ENCODE measurements around the gene DNAI4. TPM values are rescaled to one million over a fixed set of nuclear protein-coding genes. Genes with fewer than 3 reads are reported as not detected.

The DNAI4 gene
- polyA plus RNA-seq, 3 donors: 0.09 TPM; not detected in 2

DNA sequence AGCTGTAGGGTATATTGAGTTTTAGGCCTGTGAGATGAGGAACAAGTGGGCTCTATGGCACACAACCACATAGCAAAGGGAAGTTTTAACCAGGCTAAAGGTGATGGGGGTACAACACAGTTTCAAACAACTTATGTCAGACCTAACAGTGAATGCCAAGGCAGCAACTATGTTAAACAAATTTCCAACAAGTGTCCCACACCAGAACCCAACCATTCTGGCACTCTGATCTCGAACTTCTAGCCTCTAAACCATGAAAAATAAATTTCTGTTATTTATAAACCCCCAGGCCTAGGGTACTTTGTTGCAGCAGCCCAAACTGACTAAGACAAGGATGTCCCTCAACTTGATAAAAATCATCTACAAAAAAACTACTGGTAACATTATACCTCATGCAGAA, 71.3 kb downstream of the DNAI4 start:
- no peak overlapping the region for H3K4me3 Mint-ChIP-seq
- no peaks in the 10 kb centered on the region for H3K27me3 Mint-ChIP-seq (ENCODE audit: low read depth in 3 of 3)
- no peaks in the 10 kb centered on the region for H3K4me1 Mint-ChIP-seq
- TF ChIP-seq, protein P1, sequence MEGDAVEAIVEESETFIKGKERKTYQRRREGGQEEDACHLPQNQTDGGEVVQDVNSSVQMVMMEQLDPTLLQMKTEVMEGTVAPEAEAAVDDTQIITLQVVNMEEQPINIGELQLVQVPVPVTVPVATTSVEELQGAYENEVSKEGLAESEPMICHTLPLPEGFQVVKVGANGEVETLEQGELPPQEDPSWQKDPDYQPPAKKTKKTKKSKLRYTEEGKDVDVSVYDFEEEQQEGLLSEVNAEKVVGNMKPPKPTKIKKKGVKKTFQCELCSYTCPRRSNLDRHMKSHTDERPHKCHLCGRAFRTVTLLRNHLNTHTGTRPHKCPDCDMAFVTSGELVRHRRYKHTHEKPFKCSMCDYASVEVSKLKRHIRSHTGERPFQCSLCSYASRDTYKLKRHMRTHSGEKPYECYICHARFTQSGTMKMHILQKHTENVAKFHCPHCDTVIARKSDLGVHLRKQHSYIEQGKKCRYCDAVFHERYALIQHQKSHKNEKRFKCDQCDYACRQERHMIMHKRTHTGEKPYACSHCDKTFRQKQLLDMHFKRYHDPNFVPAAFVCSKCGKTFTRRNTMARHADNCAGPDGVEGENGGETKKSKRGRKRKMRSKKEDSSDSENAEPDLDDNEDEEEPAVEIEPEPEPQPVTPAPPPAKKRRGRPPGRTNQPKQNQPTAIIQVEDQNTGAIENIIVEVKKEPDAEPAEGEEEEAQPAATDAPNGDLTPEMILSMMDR (IDR thresholded peaks at IDR 0.05): no peak
- Histone ChIP-seq H3K36me3 (replicated peaks in 1 of 2; ENCODE audit: control insufficient read depth in 1 of 2, insufficient read depth in 2 of 2, low read length in 2 of 2) (no peaks in the 10 kb centered on the region), H3K9ac (ENCODE audit: insufficient read depth, low read length, poor library complexity, severe bottlenecking) (no peak overlapping the region), H3K79me2 (ENCODE audit: insufficient read depth, low read length) (no peaks in the 10 kb centered on the region), H4K20me1 (ENCODE audit: insufficient read depth, low read length) (no peaks in the 10 kb centered on the region), H3K4me3 (replicated peaks in 1 of 3; ENCODE audit: low read depth in 2 of 3, low read length in 3 of 3) (no peak overlapping the region), H3K4me2 (replicated peaks; ENCODE audit: extremely low read depth, low read length, poor library complexity, severe bottlenecking) (no peak overlapping the region), H2AFZ (ENCODE audit: insufficient read depth, low read depth, low read length, poor library complexity, severe bottlenecking) (no peak overlapping the region), H3K27ac (ENCODE audit: low read depth in 1 of 2, low read length in 2 of 2) (no peak overlapping the region), H3K27me3 (ENCODE audit: control insufficient read depth in 2 of 2, insufficient read depth in 2 of 2, low read length in 2 of 2) (no peaks in the 10 kb centered on the region), H3K4me1 (ENCODE audit: control insufficient read depth in 1 of 2, insufficient read depth in 2 of 2, low read length in 2 of 2) (no peaks in the 10 kb centered on the region), H3K9me3 (replicated peaks in 1 of 2; ENCODE audit: control insufficient read depth in 1 of 2, insufficient read depth in 1 of 2, low read length in 2 of 2) (no peaks in the 10 kb centered on the region)
- WGBS (ENCODE audit: insufficient coverage): no CpG with 5 or more reads among the region's 1 CpG
- H3K9me3 Mint-ChIP-seq: peaks cover 2 to 10% (median 3%) of the 10 kb centered on the region in 7 donors
- intact Hi-C loops (cut with micrococcal nuclease): no loop called here
- H3K27ac Mint-ChIP-seq: no peak overlapping the region
- no peaks in the 10 kb centered on the region for H3K36me3 Mint-ChIP-seq
- DNase-seq: no peak

DNA sequence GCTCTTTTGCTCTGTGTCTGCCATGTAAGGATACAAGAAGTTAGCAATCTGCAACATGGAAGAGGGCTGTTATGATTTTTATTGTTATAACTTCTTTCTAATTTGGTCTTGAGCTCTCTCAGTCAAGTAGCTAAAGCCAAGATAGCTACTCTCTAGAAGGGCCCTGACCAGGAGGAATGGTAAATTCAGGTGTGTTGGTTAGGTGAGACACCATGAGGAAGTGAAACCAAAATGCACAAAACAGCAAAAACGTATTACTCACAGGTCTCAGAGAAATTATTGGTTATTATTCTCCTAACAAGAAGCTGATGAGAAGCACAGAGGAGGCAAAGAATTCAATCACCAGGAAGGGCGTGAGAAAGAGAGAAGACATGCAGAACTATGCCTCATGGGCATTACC, 71.8 kb downstream of the DNAI4 start:
- WGBS (ENCODE audit: insufficient coverage): no CpG with 5 or more reads among the region's 2 CpGs
- Histone ChIP-seq H3K4me3 (replicated peaks in 1 of 3; ENCODE audit: low read depth in 2 of 3, low read length in 3 of 3) (no peak overlapping the region), H3K4me2 (replicated peaks; ENCODE audit: extremely low read depth, low read length, poor library complexity, severe bottlenecking) (no peak overlapping the region), H3K9ac (ENCODE audit: insufficient read depth, low read length, poor library complexity, severe bottlenecking) (no peak overlapping the region), H2AFZ (ENCODE audit: insufficient read depth, low read depth, low read length, poor library complexity, severe bottlenecking) (no peak overlapping the region), H3K79me2 (ENCODE audit: insufficient read depth, low read length) (no peaks in the 10 kb centered on the region), H3K27ac (ENCODE audit: low read depth in 1 of 2, low read length in 2 of 2) (no peak overlapping the region), H3K27me3 (ENCODE audit: control insufficient read depth in 2 of 2, insufficient read depth in 2 of 2, low read length in 2 of 2) (no peaks in the 10 kb centered on the region), H3K4me1 (ENCODE audit: control insufficient read depth in 1 of 2, insufficient read depth in 2 of 2, low read length in 2 of 2) (no peaks in the 10 kb centered on the region), H3K36me3 (replicated peaks in 1 of 2; ENCODE audit: control insufficient read depth in 1 of 2, insufficient read depth in 2 of 2, low read length in 2 of 2) (no peaks in the 10 kb centered on the region), H3K9me3 (replicated peaks in 1 of 2; ENCODE audit: control insufficient read depth in 1 of 2, insufficient read depth in 1 of 2, low read length in 2 of 2) (no peaks in the 10 kb centered on the region), H4K20me1 (ENCODE audit: insufficient read depth, low read length) (no peaks in the 10 kb centered on the region)
- no peaks in the 10 kb centered on the region for H3K36me3 Mint-ChIP-seq
- no peak for DNase-seq
- no peak overlapping the region for H3K27ac Mint-ChIP-seq
- H3K4me1 Mint-ChIP-seq: no peaks in the 10 kb centered on the region
- peaks cover 2 to 10% (median 4%) of the 10 kb centered on the region in 7 donors for H3K9me3 Mint-ChIP-seq
- H3K27me3 Mint-ChIP-seq (ENCODE audit: low read depth in 3 of 3): no peaks in the 10 kb centered on the region
- TF ChIP-seq, protein P1 (IDR thresholded peaks at IDR 0.05): no peak
- no peak overlapping the region for H3K4me3 Mint-ChIP-seq
- intact Hi-C loops (cut with micrococcal nuclease): no loop called here
